ENCODE results near the gene WDFY3.

The WDFY3 gene

DNA sequence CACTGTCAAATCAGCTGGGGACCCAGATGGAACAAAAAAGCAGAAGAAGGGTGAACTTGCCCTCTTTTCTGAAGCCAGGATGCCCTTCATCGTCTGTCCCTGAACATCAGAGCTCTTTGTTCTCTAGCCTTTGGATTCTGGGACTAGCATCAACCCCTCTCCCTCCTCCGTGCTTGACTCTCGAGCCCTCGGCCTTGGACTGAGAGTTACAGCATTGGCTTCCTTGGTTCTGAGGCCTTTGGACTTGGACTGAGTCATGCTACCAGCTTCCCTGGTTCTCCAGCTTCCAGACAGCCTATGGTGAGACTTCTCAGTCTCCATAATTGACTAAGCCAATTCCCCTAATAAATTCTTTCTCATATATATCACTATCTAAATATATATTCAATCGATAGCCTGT is 38.4 kb downstream of the WDFY3 start:
- Histone ChIP-seq H2AFZ (ENCODE audit: low read depth, low read length, severe bottlenecking) (no peak overlapping the region), H3K4me2 (ENCODE audit: low read depth, low read length, poor library complexity, severe bottlenecking) (no peak overlapping the region), H3K9me3 (ENCODE audit: insufficient read depth, low read length) (no peaks in the 10 kb centered on the region), H3K27me3 (ENCODE audit: low read length) (no peaks in the 10 kb centered on the region), H4K20me1 (ENCODE audit: low read depth, low read length) (no peaks in the 10 kb centered on the region), H3K4me3 (ENCODE audit: insufficient read depth, low read length, poor library complexity, severe bottlenecking) (no peak overlapping the region), H3K27ac (ENCODE audit: low read depth, low read length) (no peak overlapping the region), H3K36me3 (ENCODE audit: low read length) (no peaks in the 10 kb centered on the region), H3K9me2 (replicated peaks; ENCODE audit: insufficient read depth, low read length) (no peaks in the 10 kb centered on the region), H3K9ac (ENCODE audit: low read length) (no peak overlapping the region), H3K79me2 (ENCODE audit: insufficient read depth, low read length) (no peaks in the 10 kb centered on the region), H3F3A (ENCODE audit: insufficient read depth) (no peaks in the 10 kb centered on the region)
- TF ChIP-seq EZH2phosphoT487 (conservative IDR thresholded peaks at IDR 0.05; ENCODE audit: low read length), result no peak
- TF ChIP-seq, protein P1, sequence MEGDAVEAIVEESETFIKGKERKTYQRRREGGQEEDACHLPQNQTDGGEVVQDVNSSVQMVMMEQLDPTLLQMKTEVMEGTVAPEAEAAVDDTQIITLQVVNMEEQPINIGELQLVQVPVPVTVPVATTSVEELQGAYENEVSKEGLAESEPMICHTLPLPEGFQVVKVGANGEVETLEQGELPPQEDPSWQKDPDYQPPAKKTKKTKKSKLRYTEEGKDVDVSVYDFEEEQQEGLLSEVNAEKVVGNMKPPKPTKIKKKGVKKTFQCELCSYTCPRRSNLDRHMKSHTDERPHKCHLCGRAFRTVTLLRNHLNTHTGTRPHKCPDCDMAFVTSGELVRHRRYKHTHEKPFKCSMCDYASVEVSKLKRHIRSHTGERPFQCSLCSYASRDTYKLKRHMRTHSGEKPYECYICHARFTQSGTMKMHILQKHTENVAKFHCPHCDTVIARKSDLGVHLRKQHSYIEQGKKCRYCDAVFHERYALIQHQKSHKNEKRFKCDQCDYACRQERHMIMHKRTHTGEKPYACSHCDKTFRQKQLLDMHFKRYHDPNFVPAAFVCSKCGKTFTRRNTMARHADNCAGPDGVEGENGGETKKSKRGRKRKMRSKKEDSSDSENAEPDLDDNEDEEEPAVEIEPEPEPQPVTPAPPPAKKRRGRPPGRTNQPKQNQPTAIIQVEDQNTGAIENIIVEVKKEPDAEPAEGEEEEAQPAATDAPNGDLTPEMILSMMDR (IDR thresholded peaks at IDR 0.05; ENCODE audit: insufficient read depth, low read length, poor library complexity, severe bottlenecking), result no peak

DNA sequence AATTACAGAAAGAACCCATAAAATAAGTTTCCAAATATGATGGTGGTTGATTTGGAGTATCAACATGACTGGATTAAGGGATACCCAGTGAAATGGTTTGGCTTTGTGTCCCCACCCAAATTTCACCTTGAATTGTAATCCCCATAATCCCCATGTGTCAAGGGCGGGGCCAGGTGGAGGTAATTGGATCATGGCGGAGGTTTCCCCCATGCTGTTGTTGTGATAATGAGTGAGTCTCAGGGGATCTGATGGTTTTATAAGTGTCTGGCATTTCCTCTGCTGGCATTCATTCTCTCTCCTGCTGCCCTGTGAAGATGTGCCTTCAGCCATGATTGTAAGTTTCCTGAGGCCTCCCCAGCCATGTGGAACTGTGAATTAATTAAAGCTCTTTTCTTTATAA is 39.1 kb downstream of the WDFY3 start:
- no peak overlapping the region for H3K9ac ChIP-seq (ENCODE audit: low read length)
- H3K36me3 ChIP-seq (ENCODE audit: low read length), result no peaks in the 10 kb centered on the region
- no peak overlapping the region for H2AFZ ChIP-seq (ENCODE audit: low read depth, low read length, severe bottlenecking)
- no peaks in the 10 kb centered on the region for H3K9me3 ChIP-seq (ENCODE audit: insufficient read depth, low read length)
- H3K4me3 ChIP-seq (ENCODE audit: insufficient read depth, low read length, poor library complexity, severe bottlenecking), result no peak overlapping the region
- no peak overlapping the region for H3K4me2 ChIP-seq (ENCODE audit: low read depth, low read length, poor library complexity, severe bottlenecking)
- H3K79me2 ChIP-seq (ENCODE audit: insufficient read depth, low read length), result no peaks in the 10 kb centered on the region
- no peaks in the 10 kb centered on the region for H3K9me2 ChIP-seq (replicated peaks; ENCODE audit: insufficient read depth, low read length)
- H3K27me3 ChIP-seq (ENCODE audit: low read length), result no peaks in the 10 kb centered on the region
- no peak overlapping the region for H3K27ac ChIP-seq (ENCODE audit: low read depth, low read length)
- H4K20me1 ChIP-seq (ENCODE audit: low read depth, low read length), result no peaks in the 10 kb centered on the region
- H3F3A ChIP-seq (ENCODE audit: insufficient read depth), result no peaks in the 10 kb centered on the region
- TF ChIP-seq, protein P1 (IDR thresholded peaks at IDR 0.05; ENCODE audit: insufficient read depth, low read length, poor library complexity, severe bottlenecking), result no peak
- TF ChIP-seq EZH2phosphoT487 (conservative IDR thresholded peaks at IDR 0.05; ENCODE audit: low read length), result no peak

DNA sequence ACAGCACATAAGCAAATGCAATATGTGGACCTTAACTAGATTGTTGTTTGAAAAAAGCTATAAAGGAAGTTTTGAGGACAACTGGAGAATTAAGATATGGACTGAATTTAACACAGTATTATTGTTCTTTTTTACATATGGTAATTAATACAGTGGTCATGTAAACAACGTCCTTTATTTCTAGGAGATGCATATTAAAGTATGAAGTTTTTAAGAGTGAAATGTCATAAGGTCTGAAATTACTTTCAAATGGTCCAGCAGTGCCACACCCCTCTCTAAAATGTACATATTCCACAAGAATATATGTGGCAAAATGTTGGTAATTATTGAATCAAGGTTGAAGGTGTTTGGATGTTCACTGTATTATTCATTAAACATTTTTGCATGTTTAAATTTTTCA is 40.9 kb downstream of the WDFY3 start:
- Histone ChIP-seq H3K27ac (ENCODE audit: low read depth, low read length) (no peak overlapping the region), H2AFZ (ENCODE audit: low read depth, low read length, severe bottlenecking) (no peak overlapping the region), H3K27me3 (ENCODE audit: low read length) (no peaks in the 10 kb centered on the region), H3K9ac (ENCODE audit: low read length) (no peak overlapping the region), H3K9me2 (replicated peaks; ENCODE audit: insufficient read depth, low read length) (no peaks in the 10 kb centered on the region), H4K20me1 (ENCODE audit: low read depth, low read length) (no peaks in the 10 kb centered on the region), H3F3A (ENCODE audit: insufficient read depth) (no peaks in the 10 kb centered on the region), H3K4me2 (ENCODE audit: low read depth, low read length, poor library complexity, severe bottlenecking) (no peak overlapping the region), H3K36me3 (ENCODE audit: low read length) (no peaks in the 10 kb centered on the region), H3K4me3 (ENCODE audit: insufficient read depth, low read length, poor library complexity, severe bottlenecking) (no peak overlapping the region), H3K9me3 (ENCODE audit: insufficient read depth, low read length) (no peaks in the 10 kb centered on the region), H3K79me2 (ENCODE audit: insufficient read depth, low read length) (no peaks in the 10 kb centered on the region)
- TF ChIP-seq, protein P1 (IDR thresholded peaks at IDR 0.05; ENCODE audit: insufficient read depth, low read length, poor library complexity, severe bottlenecking), result no peak
- no peak for TF ChIP-seq EZH2phosphoT487 (conservative IDR thresholded peaks at IDR 0.05; ENCODE audit: low read length)

Measured in SU-DHL-6 (cell line).